Suprapubic skin (tissue), 3 donors: ENCODE results near the gene HOXC6.

ENCODE experiments used
- POLR2A ChIP-seq, 2 donors: fragments of 450-650 bp; IDR thresholded peaks; one replicate each; pipeline ENCODE4 v1.6.1; 2017; ENCODE audit warnings: antibody characterized with exemption in 2 of 2, mild to moderate bottlenecking in 2 of 2, moderate library complexity in 2 of 2
- TF ChIP-seq, protein P1 (sequence below), 2 donors: fragments of 200-600 bp in 1 of 2; fragments of 450-650 bp in 1 of 2; sonication (generic) in 1 of 2; IDR thresholded peaks; one replicate each; pipeline ENCODE4 v1.5.1; 2016 to 2019; ENCODE audit warnings: antibody characterized with exemption in 2 of 2, mild to moderate bottlenecking in 1 of 2, moderate library complexity in 1 of 2

DNA sequence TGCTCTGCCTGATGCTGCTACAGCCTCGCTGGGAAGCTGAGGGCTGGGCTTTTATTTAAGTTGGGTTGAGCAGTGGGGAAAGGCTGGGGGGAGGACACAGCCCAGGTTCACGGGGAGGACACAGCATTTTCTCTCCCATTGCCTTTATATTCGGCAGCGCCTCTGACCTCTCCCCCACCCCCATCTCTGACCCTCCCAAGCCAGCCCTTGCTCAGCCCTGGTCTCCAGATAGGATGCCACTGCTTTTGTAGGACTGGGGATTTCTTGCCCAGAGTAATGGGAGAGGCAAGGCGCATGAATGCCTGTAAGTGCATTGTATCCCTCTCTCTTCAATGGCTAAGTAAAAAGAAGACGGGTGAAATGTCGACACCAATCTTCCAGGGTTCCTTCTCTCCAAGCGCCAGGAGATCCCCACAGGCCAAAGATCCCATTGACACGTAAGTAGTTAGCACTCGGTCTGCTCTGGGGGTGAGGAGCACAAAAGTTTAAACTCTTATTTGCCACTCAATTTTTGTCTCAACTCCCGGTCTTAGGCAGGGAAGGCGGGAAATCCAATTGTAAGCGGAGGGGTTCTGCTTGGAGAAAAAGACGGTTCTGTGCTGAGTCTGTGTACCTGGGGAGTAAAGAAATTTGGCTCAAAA, 30.0 kb downstream of the HOXC6 start:
- TF ChIP-seq, protein P1, sequence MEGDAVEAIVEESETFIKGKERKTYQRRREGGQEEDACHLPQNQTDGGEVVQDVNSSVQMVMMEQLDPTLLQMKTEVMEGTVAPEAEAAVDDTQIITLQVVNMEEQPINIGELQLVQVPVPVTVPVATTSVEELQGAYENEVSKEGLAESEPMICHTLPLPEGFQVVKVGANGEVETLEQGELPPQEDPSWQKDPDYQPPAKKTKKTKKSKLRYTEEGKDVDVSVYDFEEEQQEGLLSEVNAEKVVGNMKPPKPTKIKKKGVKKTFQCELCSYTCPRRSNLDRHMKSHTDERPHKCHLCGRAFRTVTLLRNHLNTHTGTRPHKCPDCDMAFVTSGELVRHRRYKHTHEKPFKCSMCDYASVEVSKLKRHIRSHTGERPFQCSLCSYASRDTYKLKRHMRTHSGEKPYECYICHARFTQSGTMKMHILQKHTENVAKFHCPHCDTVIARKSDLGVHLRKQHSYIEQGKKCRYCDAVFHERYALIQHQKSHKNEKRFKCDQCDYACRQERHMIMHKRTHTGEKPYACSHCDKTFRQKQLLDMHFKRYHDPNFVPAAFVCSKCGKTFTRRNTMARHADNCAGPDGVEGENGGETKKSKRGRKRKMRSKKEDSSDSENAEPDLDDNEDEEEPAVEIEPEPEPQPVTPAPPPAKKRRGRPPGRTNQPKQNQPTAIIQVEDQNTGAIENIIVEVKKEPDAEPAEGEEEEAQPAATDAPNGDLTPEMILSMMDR (IDR thresholded peaks at IDR 0.05): no peak
- no peak for TF ChIP-seq POLR2A (IDR thresholded peaks at IDR 0.05)
